GM12878 (cell line): ENCODE measurements around the gene ZBTB9. TPM values are rescaled to one million over a fixed set of nuclear protein-coding genes. Genes with fewer than 3 reads are reported as not detected.

Experiments used
- ATF2 ChIP-seq: IDR thresholded peaks from 2 replicates; pipeline ENCODE4 v1.6.1; 2012; ENCODE audit warnings: low read length, inconsistent platforms
- BACH1 ChIP-seq: fragments of 450-650 bp; IDR thresholded peaks from 2 replicates; pipeline ENCODE4 v1.6.1; 2017; ENCODE audit warnings: mild to moderate bottlenecking, borderline replicate concordance
- BCL3 ChIP-seq: IDR thresholded peaks from 2 replicates; pipeline ENCODE4 v1.6.1; 2011; ENCODE audit warnings: borderline replicate concordance, low read depth, mild to moderate bottlenecking, moderate library complexity, low read length; ENCODE audit not compliant: insufficient read depth, poor library complexity, severe bottlenecking
- BHLHE40 ChIP-seq, 2 experiments: fragments of 450-650 bp in 1 of 2; IDR thresholded peaks; 2 replicates each; pipeline ENCODE4 v1.6.1; 2011 to 2017; ENCODE audit warnings: low read depth in 2 of 2, borderline replicate concordance in 1 of 2, improper control_type of control experiment in 1 of 2, low read length in 1 of 2, mild to moderate bottlenecking in 1 of 2
- CHD1 ChIP-seq: IDR thresholded peaks from 2 replicates; pipeline ENCODE4 v1.6.1; 2012; ENCODE audit warnings: low read depth, low read length, improper control_type of control experiment
- CHD4 ChIP-seq: fragments of 200-600 bp; sonication (generic); IDR thresholded peaks from 2 replicates; pipeline ENCODE4 v1.6.1; 2016; ENCODE audit warnings: mild to moderate bottlenecking
- CREM ChIP-seq: IDR thresholded peaks from 2 replicates; pipeline ENCODE4 v1.6.1; 2014; ENCODE audit warnings: antibody characterized with exemption, low read depth
- E2F8 ChIP-seq: fragments of 450-650 bp; IDR thresholded peaks from 2 replicates; pipeline ENCODE4 v1.6.1; 2018; ENCODE audit warnings: mild to moderate bottlenecking, low read depth, moderate library complexity; ENCODE audit not compliant: partially characterized antibody
- ESRRA ChIP-seq: IDR thresholded peaks from 2 replicates; pipeline ENCODE4 v1.6.1; 2012; ENCODE audit warnings: mild to moderate bottlenecking, low read length, improper control_type of control experiment
- EZH2 ChIP-seq: IDR thresholded peaks from 2 replicates; pipeline ENCODE4 v1.6.1; 2012; ENCODE audit warnings: low read depth, mild to moderate bottlenecking, control low read depth, inconsistent platforms, low read length, borderline replicate concordance; ENCODE audit not compliant: control insufficient read depth
- IKZF1 ChIP-seq: fragments of 450-650 bp; conservative IDR thresholded peaks from 2 replicates; pipeline ENCODE4 v1.6.1; 2017; ENCODE audit warnings: antibody characterized with exemption, mild to moderate bottlenecking
- MAX ChIP-seq: IDR thresholded peaks from 2 replicates; pipeline ENCODE4 v1.6.1; 2012; ENCODE audit warnings: low read depth, low read length, improper control_type of control experiment
- MTA2 ChIP-seq: fragments of 450-650 bp; IDR thresholded peaks from 2 replicates; pipeline ENCODE4 v1.6.1; 2016; ENCODE audit warnings: low read depth, mild to moderate bottlenecking, moderate library complexity
- PBX3 ChIP-seq: IDR thresholded peaks from 2 replicates; pipeline ENCODE4 v1.6.1; 2011; ENCODE audit warnings: mild to moderate bottlenecking, low read depth, low read length, moderate library complexity; ENCODE audit not compliant: insufficient replicate concordance
- PKNOX1 ChIP-seq: fragments of 450-650 bp; IDR thresholded peaks from 2 replicates; pipeline ENCODE4 v1.6.1; 2016; ENCODE audit warnings: mild to moderate bottlenecking
- POLR2A ChIP-seq: IDR thresholded peaks from 2 replicates; pipeline ENCODE4 v1.6.1; 2011; ENCODE audit warnings: low read depth, mild to moderate bottlenecking, low read length
- POU2F2 ChIP-seq: IDR thresholded peaks from 3 replicates; pipeline ENCODE4 v1.6.1; 2011; ENCODE audit warnings: low read depth, mild to moderate bottlenecking, low read length, borderline replicate concordance
- RFX5 ChIP-seq: IDR thresholded peaks from 2 replicates; pipeline ENCODE4 v1.6.1; 2011; ENCODE audit warnings: low read depth, low read length, improper control_type of control experiment
- SIN3A ChIP-seq: IDR thresholded peaks from 2 replicates; pipeline ENCODE4 v1.6.1; 2012; ENCODE audit warnings: low read depth, low read length, improper control_type of control experiment
- SMAD1 ChIP-seq: fragments of 450-650 bp; IDR thresholded peaks from 2 replicates; pipeline ENCODE4 v1.6.1; 2018; ENCODE audit warnings: mild to moderate bottlenecking, low read depth; ENCODE audit not compliant: partially characterized antibody
- TBL1XR1 ChIP-seq: IDR thresholded peaks from 2 replicates; pipeline ENCODE4 v1.6.1; 2012; ENCODE audit warnings: low read depth, low read length, improper control_type of control experiment
- polyA plus RNA-seq, 11 experiments: library from polyadenylated mRNA; depleted of rRNA in 4 of 11; unstranded in 6 of 11; stranded (reverse) in 5 of 11; fragments of >200 nt; fragmentation: Nextera tagmentation in 4 of 11; fragmentation: Illumina TruSeq in 1 of 11; extraction: Ambion mirVana in 4 of 11; extraction: Trizol in 1 of 11; gene quantifications; 1 replicate in 1 of 11; 2 replicates in 10 of 11; pipeline versions ENCODE4 v1.2.1 to v1.2.3, GENCODE V29; 2011 to 2016; ENCODE audit warnings: inconsistent platforms in 2 of 11, missing spikeins in 2 of 11, low read depth in 1 of 11
- total RNA-seq, 4 experiments: library from RNA; depleted of rRNA in 3 of 4; stranded (reverse); fragments of >200 nt in 3 of 4; fragmentation: Illumina TruSeq in 1 of 4; extraction: Trizol in 1 of 4; gene quantifications; 2 replicates each; pipeline versions ENCODE4 v1.2.1 to v1.2.3, GENCODE V29; 2013 to 2021

The ZBTB9 gene
- total and polyA plus RNA-seq, 10 of the 15 experiments (the other 5 are each of a cell fraction or from before 2014, with no cell fraction given), result 1.5 to 12.7 (median 6.9) TPM

- no peak for TF ChIP-seq CHD4
- TF ChIP-seq POU2F2, result 0 out of 3 replicates have a peak, but pooled peaks have one; percentile 41
- no peak for TF ChIP-seq SIN3A
- TF ChIP-seq ATF2, result no peak
- TF ChIP-seq BCL3, result no peak
- TF ChIP-seq MAX, result peak; percentile 75; the same call in 1 of the 2 replicates
- peak; percentile 66; the same call in 1 of the 2 replicates for TF ChIP-seq BACH1
- no peak for TF ChIP-seq SMAD1
- TF ChIP-seq CHD1, result no peak
- no peak for TF ChIP-seq PKNOX1
- TF ChIP-seq E2F8, result no peak
- TF ChIP-seq POLR2A, result peak; percentile 83
- no peak for TF ChIP-seq ESRRA
- TF ChIP-seq EZH2, result no peak
- 0 out of 2 replicates have a peak, but pooled peaks have one; percentile 26 for TF ChIP-seq CREM
- TF ChIP-seq BHLHE40 (IDR thresholded peaks at IDR 0.05; ENCODE audit: borderline replicate concordance in 1 of 2, low read depth in 2 of 2, low read length in 1 of 2), result peak in 1 of 2 experiments; percentile 38; a peak in 1 of 4 replicates
- no peak for TF ChIP-seq MTA2
- TF ChIP-seq RFX5, result no peak
- no peak for TF ChIP-seq TBL1XR1
- TF ChIP-seq PBX3, result no peak
- peak; percentile 32 for TF ChIP-seq IKZF1
Measured at GRCh38 chr6:33425668-33426577, 28.5 kb upstream of the ZBTB9 start (continued).
